Measurements from ENCODE around the gene BORCS6. TPM values are rescaled to one million over a fixed set of nuclear protein-coding genes. Genes with fewer than 3 reads are reported as not detected.

The BORCS6 gene
- total RNA-seq (2022; extraction: Qiagen RNA extraction; ENCODE audit: low read depth) = 4.3 to 9.6 TPM (median 8.8 TPM) in 5 replicates

GRCh38 chr17:8189711-8190477, at the start of gene BORCS6:
Gene BORCS6, minus strand, starts transcription at chr17:8190180. Its CDS starts 40 bp downstream, at chr17:8190140.

GRCh38 chr17:8209907-8210760, 20.2 kb upstream of the BORCS6 start, which contains the start of gene AURKB:
Gene AURKB, minus strand, starts transcription at chr17:8210575. Its CDS starts 351 bp downstream, at chr17:8210224.

GRCh38 chr17:8176197-8176940, 13.6 kb downstream of the BORCS6 start, which contains the start of gene TMEM107:
Gene TMEM107, minus strand, starts transcription at chr17:8176380. Its CDS starts 94 bp downstream, at chr17:8176286.

GRCh38 chr17:8162233-8162996, 27.6 kb downstream of the BORCS6 start, which contains the start of gene VAMP2:
Gene VAMP2, minus strand, starts transcription at chr17:8162948. Its CDS starts 69 bp downstream, at chr17:8162879.

GRCh38 chr17:8152112-8152775, 37.7 kb downstream of the BORCS6 start, which contains the start of gene PER1:
Gene PER1, minus strand, starts transcription at chr17:8152404. Its CDS starts 1,698 bp downstream, at chr17:8150706.

Other genes starting within 250 kb of the BORCS6 start
- gene GUCY2D, start 187.6 kb downstream of the BORCS6 start, total RNA-seq (2022; extraction: Qiagen RNA extraction; ENCODE audit: low read depth) = not detected in 5 replicates
- gene ALOX15B, start 151.1 kb downstream of the BORCS6 start, total RNA-seq (2022; extraction: Qiagen RNA extraction; ENCODE audit: low read depth) = 0.12 TPM in 1 of 5 replicates, not detected in the others
- gene ALOX12B, start 102.5 kb downstream of the BORCS6 start, total RNA-seq (2022; extraction: Qiagen RNA extraction; ENCODE audit: low read depth) = 1.1 to 2.3 TPM (median 1.6 TPM) in 5 replicates
- gene ALOXE3, start 71.7 kb downstream of the BORCS6 start, total RNA-seq (2022; extraction: Qiagen RNA extraction; ENCODE audit: low read depth) = 5.6 to 9.2 TPM (median 8.1 TPM) in 5 replicates
- 1.1 to 5.5 TPM (median 4.0 TPM) in 5 replicates for gene HES7, start 66.1 kb downstream of the BORCS6 start, total RNA-seq (2022; extraction: Qiagen RNA extraction; ENCODE audit: low read depth)
- 26.4 to 39.3 TPM (median 37.0 TPM) in 5 replicates for gene PER1, start 37.8 kb downstream of the BORCS6 start, total RNA-seq (2022; extraction: Qiagen RNA extraction; ENCODE audit: low read depth)
- gene VAMP2, start 27.2 kb downstream of the BORCS6 start, total RNA-seq (2022; extraction: Qiagen RNA extraction; ENCODE audit: low read depth) = 27.1 to 33.9 TPM (median 29.7 TPM) in 5 replicates
- gene TMEM107, start 13.8 kb downstream of the BORCS6 start, total RNA-seq (2022; extraction: Qiagen RNA extraction; ENCODE audit: low read depth) = 15.1 to 23.5 TPM (median 21.6 TPM) in 5 replicates
- 144 to 164 TPM (median 152 TPM) in 5 replicates for gene AURKB, start 20.4 kb upstream of the BORCS6 start, total RNA-seq (2022; extraction: Qiagen RNA extraction; ENCODE audit: low read depth)
- 13.3 to 21.2 TPM (median 15.6 TPM) in 5 replicates for gene CTC1, start 57.9 kb upstream of the BORCS6 start, total RNA-seq (2022; extraction: Qiagen RNA extraction; ENCODE audit: low read depth)
- 25.9 to 60.8 TPM (median 51.2 TPM) in 5 replicates for gene PFAS, start 59.1 kb upstream of the BORCS6 start, total RNA-seq (2022; extraction: Qiagen RNA extraction; ENCODE audit: low read depth)
- 36.3 to 46.3 TPM (median 43.7 TPM) in 5 replicates for gene RANGRF, start 98.5 kb upstream of the BORCS6 start, total RNA-seq (2022; extraction: Qiagen RNA extraction; ENCODE audit: low read depth)
- 5.3 to 9.0 TPM (median 7.2 TPM) in 5 replicates for gene SLC25A35, start 105.2 kb upstream of the BORCS6 start, total RNA-seq (2022; extraction: Qiagen RNA extraction; ENCODE audit: low read depth)
- gene ARHGEF15, start 120.1 kb upstream of the BORCS6 start, total RNA-seq (2022; extraction: Qiagen RNA extraction; ENCODE audit: low read depth) = not detected in 5 replicates
- gene ODF4, start 149.7 kb upstream of the BORCS6 start, total RNA-seq (2022; extraction: Qiagen RNA extraction; ENCODE audit: low read depth) = not detected in 5 replicates
- 3,373 to 4,858 TPM (median 3,831 TPM) in 5 replicates for gene RPL26, start 193.0 kb upstream of the BORCS6 start, total RNA-seq (2022; extraction: Qiagen RNA extraction; ENCODE audit: low read depth)
- not detected in 5 replicates for gene RNF222, start 207.6 kb upstream of the BORCS6 start, total RNA-seq (2022; extraction: Qiagen RNA extraction; ENCODE audit: low read depth)
- 56.2 to 70.7 TPM (median 64.4 TPM) in 5 replicates for gene NDEL1, start 245.7 kb upstream of the BORCS6 start, total RNA-seq (2022; extraction: Qiagen RNA extraction; ENCODE audit: low read depth)

Data from A549 treated with ZK216348 at 1 μM for 4 hours (cell line).